Measurements from ENCODE around the gene TMPRSS7. TPM values are rescaled to one million over a fixed set of nuclear protein-coding genes. Genes with fewer than 3 reads are reported as not detected.
A peak's percentile ranks its signal among the peaks of the same experiment; 100 is the strongest.
"Not testable (repeated sequence)": the region's sequence is repeated elsewhere in the genome, so short reads cannot be mapped to it uniquely, and the experiment has no call there.

TMPRSS7 gene
- total RNA-seq, 2 experiments from 2014 or later = not detected

- Mint-ChIP-seq H3K9me3 (ENCODE audit: low read depth) (no peaks in the 10 kb centered on the region), H3K36me3 (no peaks in the 10 kb centered on the region), H3K4me1 (no peaks in the 10 kb centered on the region), H3K27ac (no peak overlapping the region), H3K27me3 (no peaks in the 10 kb centered on the region), H3K4me3 (no peak overlapping the region)
- CTCF ChIA-PET = no interaction called here
- DNase-seq (no peak), ATAC-seq (no peak)
Observed at GRCh38 chr3:112020674-112021085, 13.9 kb upstream of the TMPRSS7 start.

- ATAC-seq (no peak), DNase-seq (no peak)
- Mint-ChIP-seq H3K9me3 (ENCODE audit: low read depth) (no peaks in the 10 kb centered on the region), H3K27ac (no peak overlapping the region), H3K36me3 (no peaks in the 10 kb centered on the region), H3K27me3 (no peaks in the 10 kb centered on the region), H3K4me3 (no peak overlapping the region), H3K4me1 (no peaks in the 10 kb centered on the region)
- CTCF ChIA-PET = interaction anchor here (1.0 to 1.3 kb wide), 2 partner anchors 13 to 16 kb away, joined by 3 read pairs; no protein-coding TSS in a partner anchor
Observed at GRCh38 chr3:112027142-112027541, 7.4 kb upstream of the TMPRSS7 start.

GRCh38 chr3:112027826-112028225 lies 6.7 kb upstream of the TMPRSS7 start:
- DNase-seq = no peak
- CTCF ChIA-PET = interaction anchor here (0.9 kb wide), 1 partner anchor 14 kb away, joined by 3 read pairs; no protein-coding TSS in a partner anchor
- no peak for ATAC-seq
- H3K9me3 Mint-ChIP-seq (ENCODE audit: low read depth) = no peaks in the 10 kb centered on the region
- no peaks in the 10 kb centered on the region for H3K4me1 Mint-ChIP-seq
- H3K27ac Mint-ChIP-seq = no peak overlapping the region
- H3K4me3 Mint-ChIP-seq = no peak overlapping the region
- no peaks in the 10 kb centered on the region for H3K36me3 Mint-ChIP-seq
- no peaks in the 10 kb centered on the region for H3K27me3 Mint-ChIP-seq

- H3K36me3 Mint-ChIP-seq = no peaks in the 10 kb centered on the region
- H3K4me3 Mint-ChIP-seq = no peak overlapping the region
- no peak overlapping the region for H3K27ac Mint-ChIP-seq
- ATAC-seq (no peak), DNase-seq (no peak)
- H3K27me3 Mint-ChIP-seq = peaks cover 2% of the 10 kb centered on the region
- no peaks in the 10 kb centered on the region for H3K9me3 Mint-ChIP-seq (ENCODE audit: low read depth)
- H3K4me1 Mint-ChIP-seq = no peaks in the 10 kb centered on the region
- CTCF ChIA-PET = interaction anchor here (0.6 to 1.1 kb wide), 2 partner anchors 18 to 63 kb away, joined by 3 read pairs; no protein-coding TSS in a partner anchor
Observed at GRCh38 chr3:112030901-112031300, 3.6 kb upstream of the TMPRSS7 start.

GRCh38 chr3:112032098-112032731 lies 2.3 kb upstream of the TMPRSS7 start:
- no peak for ATAC-seq
- Mint-ChIP-seq H3K4me1 (no peaks in the 10 kb centered on the region), H3K9me3 (ENCODE audit: low read depth) (no peaks in the 10 kb centered on the region), H3K36me3 (no peaks in the 10 kb centered on the region), H3K27ac (no peak overlapping the region), H3K27me3 (peaks cover 2% of the 10 kb centered on the region), H3K4me3 (no peak overlapping the region)
- CTCF ChIA-PET = interaction anchor here (0.9 to 2.5 kb wide), 3 partner anchors 9 to 18 kb away, joined by 3 to 9 read pairs (median 4); no protein-coding TSS in a partner anchor
- no peak for DNase-seq

- no peak for DNase-seq
- H3K4me1 Mint-ChIP-seq = no peaks in the 10 kb centered on the region
- CTCF ChIA-PET = no interaction called here
- H3K4me3 Mint-ChIP-seq = no peak overlapping the region
- no peak overlapping the region for H3K27ac Mint-ChIP-seq
- no peak for ATAC-seq
- H3K27me3 Mint-ChIP-seq = peaks cover 2% of the 10 kb centered on the region
- no peaks in the 10 kb centered on the region for H3K9me3 Mint-ChIP-seq (ENCODE audit: low read depth)
- H3K36me3 Mint-ChIP-seq = no peaks in the 10 kb centered on the region
Observed at GRCh38 chr3:112035241-112035640, 705 bp downstream of the TMPRSS7 start.

GRCh38 chr3:112037194-112037593 lies 2.7 kb downstream of the TMPRSS7 start:
- ATAC-seq; DNase-seq; H3K9me3 Mint-ChIP-seq (ENCODE audit: low read depth); H3K36me3 Mint-ChIP-seq; H3K27me3 Mint-ChIP-seq; CTCF ChIA-PET; H3K4me1 Mint-ChIP-seq; H3K27ac Mint-ChIP-seq; H3K4me3 Mint-ChIP-seq: not testable (repeated sequence)

GRCh38 chr3:112038863-112039262 lies 4.3 kb downstream of the TMPRSS7 start:
- Mint-ChIP-seq H3K4me1 (no peaks in the 10 kb centered on the region), H3K27ac (no peak overlapping the region), H3K27me3 (no peaks in the 10 kb centered on the region), H3K4me3 (no peak overlapping the region), H3K9me3 (ENCODE audit: low read depth) (no peaks in the 10 kb centered on the region), H3K36me3 (no peaks in the 10 kb centered on the region)
- DNase-seq (no peak), ATAC-seq (no peak)
- CTCF ChIA-PET = no interaction called here

- no peaks in the 10 kb centered on the region for H3K4me1 Mint-ChIP-seq
- H3K36me3 Mint-ChIP-seq = no peaks in the 10 kb centered on the region
- no peak for DNase-seq
- no peak overlapping the region for H3K27ac Mint-ChIP-seq
- H3K9me3 Mint-ChIP-seq (ENCODE audit: low read depth) = no peaks in the 10 kb centered on the region
- ATAC-seq = no peak
- no peaks in the 10 kb centered on the region for H3K27me3 Mint-ChIP-seq
- no peak overlapping the region for H3K4me3 Mint-ChIP-seq
- CTCF ChIA-PET = interaction anchor here (0.7 to 1.7 kb wide), 4 partner anchors 9 to 25 kb away, joined by 3 to 4 read pairs (median 3); no protein-coding TSS in a partner anchor
Observed at GRCh38 chr3:112041321-112041720, 6.8 kb downstream of the TMPRSS7 start.

- no peak for ATAC-seq
- Mint-ChIP-seq H3K4me1 (peaks cover 5% of the 10 kb centered on the region), H3K27me3 (no peaks in the 10 kb centered on the region), H3K36me3 (no peaks in the 10 kb centered on the region), H3K27ac (no peak overlapping the region), H3K9me3 (ENCODE audit: low read depth) (no peaks in the 10 kb centered on the region), H3K4me3 (no peak overlapping the region)
- CTCF ChIA-PET = interaction anchor here (0.8 to 2.3 kb wide), 18 partner anchors 9 to 436 kb away, joined by 3 to 14 read pairs (median 4); partner anchors contain the start of gene ABHD10
- DNase-seq = no peak
Observed at GRCh38 chr3:112042842-112043280, 8.3 kb downstream of the TMPRSS7 start.

- Mint-ChIP-seq H3K36me3 (no peaks in the 10 kb centered on the region), H3K27ac (no peak overlapping the region), H3K4me1 (peaks cover 5% of the 10 kb centered on the region), H3K27me3 (no peaks in the 10 kb centered on the region), H3K9me3 (ENCODE audit: low read depth) (no peaks in the 10 kb centered on the region), H3K4me3 (no peak overlapping the region)
- ATAC-seq (peak; percentile 96), DNase-seq (peak; percentile 66)
- CTCF ChIA-PET = interaction anchor here (0.8 to 2.3 kb wide), 21 partner anchors 9 to 437 kb away, joined by 3 to 14 read pairs (median 4); partner anchors contain the start of gene ABHD10
Observed at GRCh38 chr3:112043621-112044201, 9.2 kb downstream of the TMPRSS7 start.

- Mint-ChIP-seq H3K4me1 (peaks cover 5% of the 10 kb centered on the region), H3K9me3 (ENCODE audit: low read depth) (no peaks in the 10 kb centered on the region), H3K27ac (no peak overlapping the region), H3K27me3 (no peaks in the 10 kb centered on the region), H3K36me3 (no peaks in the 10 kb centered on the region), H3K4me3 (no peak overlapping the region)
- ATAC-seq (no peak), DNase-seq (no peak)
- CTCF ChIA-PET = interaction anchor here (1.0 kb wide), 1 partner anchor 79 kb away, joined by 3 read pairs; no protein-coding TSS in a partner anchor
Observed at GRCh38 chr3:112046599-112046998, 12.1 kb downstream of the TMPRSS7 start.

GRCh38 chr3:112047264-112047663 lies 12.7 kb downstream of the TMPRSS7 start:
- ATAC-seq (no peak), DNase-seq (no peak)
- H3K4me3 Mint-ChIP-seq = no peak overlapping the region
- CTCF ChIA-PET = no interaction called here
- no peaks in the 10 kb centered on the region for H3K27me3 Mint-ChIP-seq
- peaks cover 5% of the 10 kb centered on the region for H3K4me1 Mint-ChIP-seq
- no peaks in the 10 kb centered on the region for H3K9me3 Mint-ChIP-seq (ENCODE audit: low read depth)
- H3K36me3 Mint-ChIP-seq = no peaks in the 10 kb centered on the region
- H3K27ac Mint-ChIP-seq = no peak overlapping the region

- CTCF ChIA-PET = no interaction called here
- H3K36me3 Mint-ChIP-seq = no peaks in the 10 kb centered on the region
- H3K4me3 Mint-ChIP-seq = no peak overlapping the region
- H3K9me3 Mint-ChIP-seq (ENCODE audit: low read depth) = no peaks in the 10 kb centered on the region
- peaks cover 5% of the 10 kb centered on the region for H3K27me3 Mint-ChIP-seq
- DNase-seq (no peak), ATAC-seq (no peak)
- peaks cover 13% of the 10 kb centered on the region for H3K4me1 Mint-ChIP-seq
- H3K27ac Mint-ChIP-seq = no peak overlapping the region
Observed at GRCh38 chr3:112048911-112049310, 14.4 kb downstream of the TMPRSS7 start.
